NCI-H526 treated with DMSO at 0.1 percent for 48 hours (cell line): ENCODE measurements around the gene ZNF500.

Experiments
- DNase-seq: peaks from one replicate; lab custom pipeline; 2025; lab: John Stamatoyannopoulos, UW

ZNF500 gene

GRCh38 chr16:4772351-4772750 is 5.4 kb upstream of the ZNF500 start:
- DNase-seq, result no peak

GRCh38 chr16:4771646-4772045 is 4.7 kb upstream of the ZNF500 start:
- no peak for DNase-seq

GRCh38 chr16:4769306-4769638 is 2.3 kb upstream of the ZNF500 start:
- no peak for DNase-seq

- peak; percentile 84 for DNase-seq
These were observed 1.8 kb upstream of the ZNF500 start for GRCh38 chr16:4768549-4769305.

GRCh38 chr16:4767872-4768548 is 1.0 kb upstream of the ZNF500 start:
- no peak for DNase-seq

- no peak for DNase-seq
These were observed 1.2 kb downstream of the ZNF500 start for GRCh38 chr16:4765511-4766474.

GRCh38 chr16:4763791-4764190 is 3.2 kb downstream of the ZNF500 start:
- no peak for DNase-seq

GRCh38 chr16:4762205-4762604 is 4.8 kb downstream of the ZNF500 start:
- DNase-seq, result no peak

GRCh38 chr16:4760221-4760910 is 6.6 kb downstream of the ZNF500 start:
- DNase-seq, result no peak

GRCh38 chr16:4755687-4756086 is 11.3 kb downstream of the ZNF500 start:
- DNase-seq, result no peak

GRCh38 chr16:4754865-4755264 is 12.1 kb downstream of the ZNF500 start:
- no peak for DNase-seq

GRCh38 chr16:4753227-4753626 is 13.7 kb downstream of the ZNF500 start:
- DNase-seq, result no peak

- no peak for DNase-seq
These were observed 14.4 kb downstream of the ZNF500 start for GRCh38 chr16:4752351-4753100.

- no peak for DNase-seq
These were observed 16.1 kb downstream of the ZNF500 start for GRCh38 chr16:4750896-4751295.

GRCh38 chr16:4749700-4750257 is 17.2 kb downstream of the ZNF500 start:
- no peak for DNase-seq

- DNase-seq, result no peak
These were observed 18.1 kb downstream of the ZNF500 start for GRCh38 chr16:4748682-4749411.

GRCh38 chr16:4747906-4748681 is 18.9 kb downstream of the ZNF500 start:
- DNase-seq, result no peak

GRCh38 chr16:4746991-4747574 is 19.9 kb downstream of the ZNF500 start:
- no peak for DNase-seq

- no peak for DNase-seq
These were observed 20.7 kb downstream of the ZNF500 start for GRCh38 chr16:4746215-4746614.
